Activated T-cell treated with anti-CD3 and anti-CD28 coated beads, Interleukin-2, amount 50 U/mL, for 72 hours (primary cell): ENCODE results near the gene SYNE1. TPM values are rescaled to one million over a fixed set of nuclear protein-coding genes. Genes with fewer than 3 reads are reported as not detected.

Experiments
- ATAC-seq, 2 donors: fragments of 150-1000 bp; cut with Tn5 transposase; replicated peaks in 1 of 2; 2 replicates each; pipeline ENCODE4 v1.10.0; 2021; ENCODE audit warnings: moderate library complexity in 2 of 2, mild to moderate bottlenecking in 1 of 2
- DNase-seq, 2 donors: peaks; one replicate each; pipeline ENCODE4 v3.0.0; 2021 to 2022; ENCODE audit warnings: mixed read lengths in 1 of 2
- H3K27ac Mint-ChIP-seq: one replicate; pipeline ENCODE4 v1.8.0; 2022; ENCODE audit warnings: mild to moderate bottlenecking, moderate library complexity, mixed read lengths
- H3K27me3 Mint-ChIP-seq: one replicate; pipeline ENCODE4 v1.8.0; 2022; ENCODE audit warnings: low read depth, mixed read lengths
- H3K36me3 Mint-ChIP-seq, 2 donors: one replicate each; pipeline ENCODE4 v1.8.0; 2022; ENCODE audit warnings: mixed read lengths in 2 of 2, mild to moderate bottlenecking in 1 of 2; ENCODE audit not compliant: insufficient read depth in 2 of 2
- H3K4me1 Mint-ChIP-seq: one replicate; pipeline ENCODE4 v1.8.0; 2022; ENCODE audit warnings: low read depth, mixed read lengths
- H3K4me3 Mint-ChIP-seq, 2 donors: one replicate each; pipeline ENCODE4 v1.8.0; 2022; ENCODE audit warnings: mild to moderate bottlenecking in 2 of 2, mixed read lengths in 2 of 2, moderate library complexity in 2 of 2
- H3K9me3 Mint-ChIP-seq, 2 donors: one replicate each; pipeline ENCODE4 v1.8.0; 2022; ENCODE audit warnings: mixed read lengths in 2 of 2
- total RNA-seq, 2 donors: library from RNA; stranded (reverse); gene quantifications; one replicate each; pipeline ENCODE4 v1.2.3, GENCODE V29; 2022

SYNE1 gene
- total RNA-seq, 2 donors from 2014 or later, result 34.5 to 38.9 TPM

DNA sequence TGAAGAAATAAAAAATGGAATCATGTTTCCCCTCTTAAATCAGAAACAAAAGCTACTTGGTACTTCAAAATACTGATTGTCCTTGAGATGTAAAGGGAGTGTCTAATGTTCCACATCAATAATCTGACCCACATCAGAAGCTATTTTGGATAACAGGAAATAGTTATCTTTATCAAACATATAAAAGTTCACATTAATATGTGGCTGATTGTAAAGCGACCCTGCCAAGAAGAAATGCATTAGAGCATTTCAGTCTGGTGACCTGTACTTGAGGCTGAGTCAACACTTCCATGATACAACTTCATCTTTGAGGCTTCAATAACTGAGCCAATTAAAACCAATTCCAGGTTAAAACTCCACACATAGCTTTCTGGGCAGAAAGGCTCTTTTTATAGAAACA is 31.8 kb downstream of the SYNE1 start:
- DNase-seq, result no peak
- no peak for ATAC-seq
- peaks cover 6% of the 10 kb centered on the region for H3K27me3 Mint-ChIP-seq
- H3K4me3 Mint-ChIP-seq, result no peak overlapping the region
- H3K4me1 Mint-ChIP-seq, result no peaks in the 10 kb centered on the region
- no peaks in the 10 kb centered on the region for H3K36me3 Mint-ChIP-seq
- H3K9me3 Mint-ChIP-seq, result no peaks in the 10 kb centered on the region
- no peak overlapping the region for H3K27ac Mint-ChIP-seq

DNA sequence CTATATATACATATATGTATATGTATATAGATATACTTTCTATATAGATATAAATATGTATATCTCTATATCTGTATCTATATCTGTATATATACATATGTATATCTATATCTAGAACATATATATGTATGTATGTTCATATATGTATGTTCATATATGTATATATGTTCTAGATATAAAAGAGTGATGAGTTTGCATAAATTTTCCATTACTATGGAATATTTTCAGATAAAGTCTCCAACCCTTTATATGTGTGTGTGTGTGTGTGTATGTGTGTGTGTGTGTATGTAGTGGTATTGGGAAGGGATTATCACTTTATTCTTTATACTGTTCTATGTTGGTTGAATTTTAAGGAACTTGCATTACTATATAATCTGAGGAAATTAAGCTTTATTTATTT is 33.3 kb downstream of the SYNE1 start:
- Mint-ChIP-seq H3K9me3 (no peaks in the 10 kb centered on the region), H3K27me3 (peaks cover 6% of the 10 kb centered on the region), H3K4me1 (no peaks in the 10 kb centered on the region), H3K36me3 (no peaks in the 10 kb centered on the region), H3K27ac (no peak overlapping the region), H3K4me3 (no peak overlapping the region)
- ATAC-seq, result no peak
- DNase-seq, result no peak

DNA sequence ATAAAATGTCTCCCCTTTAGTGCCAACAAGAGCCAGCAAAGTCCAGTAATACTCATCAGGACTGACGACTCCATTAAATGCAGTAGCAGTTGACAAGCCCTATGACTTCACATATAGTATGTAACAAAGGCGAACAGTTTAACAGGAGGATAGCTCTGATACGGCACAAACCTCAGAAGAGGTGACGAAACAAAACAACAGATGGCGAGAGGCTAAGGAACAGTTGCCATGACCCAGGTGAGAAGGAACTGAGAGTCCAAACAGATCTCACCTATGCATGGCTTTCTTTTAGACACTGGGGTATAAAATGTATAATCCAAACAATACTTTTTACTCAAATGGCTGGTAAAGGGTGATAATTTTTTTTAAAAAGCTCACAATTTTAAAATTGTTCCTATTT is 37.1 kb downstream of the SYNE1 start:
- peaks cover 6% of the 10 kb centered on the region for H3K27me3 Mint-ChIP-seq
- H3K27ac Mint-ChIP-seq, result no peak overlapping the region
- peaks cover 0 to 2% of the 10 kb centered on the region in 2 donors for H3K9me3 Mint-ChIP-seq
- DNase-seq (no peak), ATAC-seq (no peak)
- no peaks in the 10 kb centered on the region for H3K36me3 Mint-ChIP-seq
- no peak overlapping the region for H3K4me3 Mint-ChIP-seq
- no peaks in the 10 kb centered on the region for H3K4me1 Mint-ChIP-seq

DNA sequence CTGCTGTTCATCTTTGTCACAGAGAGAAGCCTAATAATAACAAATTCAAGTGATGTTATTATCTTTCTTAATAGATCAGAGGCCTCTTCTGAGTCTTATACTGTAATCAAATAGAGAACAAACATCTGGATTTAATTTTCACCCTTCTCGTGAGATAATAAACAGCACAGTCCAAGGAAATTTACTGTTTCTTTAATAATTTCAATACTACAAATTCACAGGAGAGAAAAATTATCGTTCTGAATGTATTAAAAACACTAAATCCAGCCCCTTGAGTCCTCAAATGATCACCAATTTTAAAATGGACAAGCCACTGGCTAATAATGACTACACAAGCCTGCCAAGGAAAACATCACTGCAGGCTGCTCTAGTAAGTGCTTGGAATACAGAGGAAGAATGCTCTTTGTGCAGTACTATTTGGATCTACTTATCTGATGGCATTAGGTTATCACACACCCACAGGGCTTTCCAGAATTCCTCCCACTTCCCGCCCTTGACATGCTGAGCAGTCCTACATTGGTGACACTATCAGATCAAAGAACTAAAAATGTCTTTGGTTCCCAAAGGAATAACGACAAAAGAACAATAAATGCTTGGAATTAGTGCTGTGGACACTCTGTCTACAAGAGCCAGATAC is 38.1 kb downstream of the SYNE1 start:
- Mint-ChIP-seq H3K36me3 (no peaks in the 10 kb centered on the region), H3K9me3 (peaks cover 0 to 2% of the 10 kb centered on the region in 2 donors), H3K27me3 (peaks cover 6% of the 10 kb centered on the region), H3K4me1 (no peaks in the 10 kb centered on the region), H3K4me3 (no peak overlapping the region), H3K27ac (no peak overlapping the region)
- no peak for ATAC-seq
- DNase-seq, result no peak

DNA sequence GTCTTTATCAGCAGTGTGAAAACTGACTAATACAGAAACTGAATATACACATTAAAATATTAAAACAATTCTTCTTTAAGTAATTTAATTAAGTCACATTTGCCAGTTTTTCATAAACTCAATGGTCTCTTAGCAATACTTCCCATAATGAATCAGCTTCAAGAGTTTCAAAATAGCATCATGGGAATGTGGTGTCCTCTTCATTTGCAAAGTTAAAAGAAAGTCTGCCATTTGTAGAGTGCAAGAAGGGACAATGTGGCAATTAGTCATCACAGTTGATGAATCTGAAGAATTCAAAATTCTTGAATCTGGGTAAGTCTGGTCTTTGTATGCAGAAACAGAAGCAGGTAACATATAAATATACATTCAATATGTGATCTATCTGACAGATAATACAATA is 38.7 kb downstream of the SYNE1 start:
- DNase-seq (no peak), ATAC-seq (no peak)
- Mint-ChIP-seq H3K36me3 (no peaks in the 10 kb centered on the region), H3K4me3 (no peak overlapping the region), H3K27me3 (peaks cover 6% of the 10 kb centered on the region), H3K9me3 (peaks cover 0 to 2% of the 10 kb centered on the region in 2 donors), H3K4me1 (no peaks in the 10 kb centered on the region), H3K27ac (no peak overlapping the region)

DNA sequence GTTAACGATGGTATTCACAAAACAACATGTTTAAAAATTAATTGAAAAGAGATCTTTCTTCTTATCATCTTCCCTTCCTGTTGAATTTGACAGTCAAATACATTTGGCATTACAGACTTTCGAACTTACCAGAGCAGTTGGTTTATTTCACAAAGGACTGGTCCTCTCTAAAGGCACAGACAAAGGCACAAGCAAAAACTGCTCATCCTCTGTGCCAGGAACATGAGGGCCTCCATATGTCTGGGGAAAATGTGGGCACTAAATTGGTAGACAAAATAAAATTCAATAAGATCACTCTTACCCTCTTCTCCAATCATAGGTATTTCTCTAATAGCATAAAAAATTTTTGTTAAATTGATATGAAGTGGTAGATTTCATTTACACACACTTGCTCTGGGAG is 40.4 kb downstream of the SYNE1 start:
- H3K27ac Mint-ChIP-seq, result no peak overlapping the region
- ATAC-seq (no peak), DNase-seq (no peak)
- peaks cover 0 to 2% of the 10 kb centered on the region in 2 donors for H3K9me3 Mint-ChIP-seq
- H3K27me3 Mint-ChIP-seq, result no peaks in the 10 kb centered on the region
- no peaks in the 10 kb centered on the region for H3K4me1 Mint-ChIP-seq
- no peak overlapping the region for H3K4me3 Mint-ChIP-seq
- H3K36me3 Mint-ChIP-seq, result no peaks in the 10 kb centered on the region

DNA sequence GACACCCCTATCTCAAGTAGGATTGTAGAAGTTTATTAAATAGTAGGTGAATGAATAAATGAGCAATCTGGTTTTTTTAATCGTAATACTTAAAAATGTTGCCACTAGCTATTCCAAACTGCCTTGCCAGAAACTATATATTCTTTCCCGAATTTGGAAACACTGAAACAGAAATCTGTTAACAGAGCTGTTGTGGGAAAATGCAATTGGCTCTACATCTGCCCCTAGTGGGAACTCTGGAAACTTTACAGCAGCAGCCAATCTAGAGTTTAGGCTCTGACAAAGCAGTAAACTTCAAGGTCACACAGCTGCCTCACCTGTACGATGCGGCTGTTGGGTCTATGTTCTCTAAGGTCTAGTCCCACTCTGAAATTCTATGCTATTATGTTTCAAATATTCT is 41.7 kb downstream of the SYNE1 start:
- ATAC-seq (no peak), DNase-seq (no peak)
- H3K4me3 Mint-ChIP-seq, result no peak overlapping the region
- no peaks in the 10 kb centered on the region for H3K36me3 Mint-ChIP-seq
- H3K27me3 Mint-ChIP-seq, result no peaks in the 10 kb centered on the region
- no peaks in the 10 kb centered on the region for H3K4me1 Mint-ChIP-seq
- peaks cover 0 to 4% of the 10 kb centered on the region in 2 donors for H3K9me3 Mint-ChIP-seq
- H3K27ac Mint-ChIP-seq, result no peak overlapping the region

DNA sequence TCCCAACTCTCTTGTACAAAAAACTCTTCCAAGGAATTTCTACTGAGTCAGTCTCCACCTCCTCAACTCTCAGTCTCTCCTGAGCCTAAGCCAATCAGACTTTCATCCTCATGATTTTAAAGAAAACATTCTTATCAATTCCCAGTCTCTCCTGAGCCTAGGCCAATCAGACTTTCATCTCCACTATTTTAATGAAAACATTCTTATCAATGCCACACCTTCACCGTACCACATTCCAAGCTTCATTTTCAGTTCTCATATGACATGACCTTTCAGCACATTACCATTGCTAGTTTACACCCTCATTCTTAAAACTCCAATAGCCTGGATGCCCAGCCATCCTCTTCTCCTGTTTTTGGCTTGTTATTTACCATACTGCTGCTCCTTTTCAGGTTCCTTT is 42.5 kb downstream of the SYNE1 start:
- DNase-seq (no peak), ATAC-seq (no peak)
- Mint-ChIP-seq H3K27ac (no peak overlapping the region), H3K36me3 (no peaks in the 10 kb centered on the region), H3K4me1 (no peaks in the 10 kb centered on the region), H3K27me3 (no peaks in the 10 kb centered on the region), H3K9me3 (peaks cover 0 to 4% of the 10 kb centered on the region in 2 donors), H3K4me3 (no peak overlapping the region)

DNA sequence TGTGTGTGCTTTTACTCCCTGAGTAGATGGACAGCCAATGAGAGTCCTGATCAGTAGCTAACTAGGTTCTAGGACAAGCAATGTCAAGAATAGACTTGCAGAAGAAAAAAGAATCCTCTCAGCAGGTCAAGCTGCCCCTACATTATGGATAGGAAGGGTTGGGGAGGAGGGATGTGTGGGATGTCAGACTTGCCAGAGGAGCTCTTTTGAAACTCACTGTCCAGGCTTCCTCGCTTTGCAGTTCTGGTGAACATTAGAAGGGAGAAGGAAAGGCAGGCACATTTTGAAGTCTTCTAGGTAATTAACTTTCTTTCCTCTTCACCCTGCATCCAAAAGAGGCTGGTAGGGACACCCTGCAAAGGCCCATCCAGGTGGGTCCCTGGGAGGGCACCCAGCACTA is 48.7 kb downstream of the SYNE1 start:
- no peak for ATAC-seq
- no peak overlapping the region for H3K27ac Mint-ChIP-seq
- H3K4me3 Mint-ChIP-seq, result no peak overlapping the region
- H3K4me1 Mint-ChIP-seq, result no peaks in the 10 kb centered on the region
- H3K9me3 Mint-ChIP-seq, result peaks cover 0 to 2% of the 10 kb centered on the region in 2 donors
- DNase-seq, result no peak
- no peaks in the 10 kb centered on the region for H3K27me3 Mint-ChIP-seq
- H3K36me3 Mint-ChIP-seq, result no peaks in the 10 kb centered on the region

DNA sequence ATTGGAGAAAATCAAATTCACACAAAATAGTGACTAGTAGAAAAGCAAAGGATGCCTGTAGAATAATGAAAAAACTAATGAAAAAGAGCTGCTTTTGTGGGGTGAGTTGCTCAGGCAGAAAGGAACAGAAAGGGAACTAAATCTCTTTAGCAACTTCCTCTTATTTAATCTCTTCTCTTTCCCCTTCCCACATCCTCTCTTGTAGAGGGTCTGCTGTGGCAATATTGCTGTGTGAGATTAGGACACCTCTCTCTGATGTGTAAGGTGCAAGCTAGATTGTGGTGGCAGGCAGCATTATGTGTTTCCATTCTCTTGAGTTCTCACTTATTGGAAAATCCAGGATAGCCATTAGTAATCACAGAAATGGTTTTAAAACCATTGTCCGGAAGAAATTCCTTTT is 49.7 kb downstream of the SYNE1 start:
- no peaks in the 10 kb centered on the region for H3K27me3 Mint-ChIP-seq
- no peak overlapping the region for H3K27ac Mint-ChIP-seq
- ATAC-seq (no peak), DNase-seq (no peak)
- no peaks in the 10 kb centered on the region for H3K36me3 Mint-ChIP-seq
- no peaks in the 10 kb centered on the region for H3K4me1 Mint-ChIP-seq
- H3K9me3 Mint-ChIP-seq, result peaks cover 0 to 2% of the 10 kb centered on the region in 2 donors
- H3K4me3 Mint-ChIP-seq, result no peak overlapping the region

DNA sequence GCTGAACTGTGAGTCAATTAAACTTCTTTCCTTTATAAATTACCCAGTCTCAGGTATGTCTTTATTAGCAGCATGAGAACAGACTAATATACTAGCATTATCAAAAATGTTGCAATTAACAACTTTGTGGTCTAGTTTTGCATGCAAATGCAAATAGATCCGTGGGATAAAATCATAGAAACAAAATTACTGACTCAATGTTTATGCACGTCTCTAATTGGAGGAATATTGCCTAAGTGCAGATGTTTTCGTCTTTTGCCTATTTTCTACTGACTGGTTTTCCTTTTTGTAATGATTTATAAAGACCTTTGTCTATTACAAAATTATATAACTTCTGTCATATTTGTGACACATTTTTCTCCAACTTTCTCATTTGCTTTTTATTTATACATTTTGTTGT is 51.9 kb downstream of the SYNE1 start:
- no peaks in the 10 kb centered on the region for H3K36me3 Mint-ChIP-seq
- peaks cover 8% of the 10 kb centered on the region for H3K27me3 Mint-ChIP-seq
- H3K4me3 Mint-ChIP-seq, result no peak overlapping the region
- no peak overlapping the region for H3K27ac Mint-ChIP-seq
- DNase-seq (no peak), ATAC-seq (no peak)
- no peaks in the 10 kb centered on the region for H3K9me3 Mint-ChIP-seq
- H3K4me1 Mint-ChIP-seq, result no peaks in the 10 kb centered on the region

DNA sequence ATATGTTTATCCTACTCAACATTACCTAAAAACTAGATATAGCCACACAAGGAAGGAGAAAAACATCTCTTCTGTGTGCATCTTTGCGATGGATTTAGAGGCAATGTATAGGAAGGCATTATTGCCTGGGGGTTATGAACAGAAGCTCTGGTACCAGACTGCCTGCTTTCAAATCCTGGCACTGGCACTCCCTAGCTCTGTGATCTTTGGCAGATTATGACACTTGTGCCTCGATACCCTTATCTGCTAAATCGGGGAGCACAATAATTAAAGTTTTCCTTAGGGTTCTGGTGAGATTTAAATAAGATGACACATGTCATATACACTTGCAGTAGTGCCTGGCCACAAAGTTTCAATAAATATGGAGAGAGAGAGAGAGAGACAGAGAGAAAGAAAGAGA is 53.3 kb downstream of the SYNE1 start:
- DNase-seq (no peak), ATAC-seq (no peak)
- no peak overlapping the region for H3K4me3 Mint-ChIP-seq
- H3K9me3 Mint-ChIP-seq, result no peaks in the 10 kb centered on the region
- H3K36me3 Mint-ChIP-seq, result no peaks in the 10 kb centered on the region
- H3K4me1 Mint-ChIP-seq, result no peaks in the 10 kb centered on the region
- peaks cover 8% of the 10 kb centered on the region for H3K27me3 Mint-ChIP-seq
- no peak overlapping the region for H3K27ac Mint-ChIP-seq

DNA sequence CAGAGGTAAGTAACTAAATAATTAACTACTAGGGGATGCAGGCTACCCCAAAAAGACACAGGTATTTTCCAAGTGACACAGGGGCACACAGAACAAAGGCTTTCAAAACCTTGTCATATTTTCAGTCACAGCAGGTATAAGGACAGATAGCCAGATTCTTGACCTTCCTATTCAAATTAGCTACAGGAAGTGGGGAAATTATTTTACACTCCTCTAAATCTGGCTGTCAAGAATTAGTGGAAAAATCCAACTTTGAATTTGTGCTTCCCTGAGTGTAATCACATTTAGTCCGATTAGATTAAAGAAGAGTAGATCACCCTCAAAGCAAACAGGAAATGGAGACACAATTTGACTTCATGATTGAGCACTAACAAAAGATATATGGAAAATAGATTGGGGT is 60.6 kb downstream of the SYNE1 start:
- Mint-ChIP-seq H3K27ac (peak overlapping the region; percentile 55), H3K27me3 (peaks cover 6% of the 10 kb centered on the region), H3K4me1 (no peaks in the 10 kb centered on the region), H3K9me3 (no peaks in the 10 kb centered on the region), H3K36me3 (no peaks in the 10 kb centered on the region), H3K4me3 (no peak overlapping the region)
- ATAC-seq, result no peak
- no peak for DNase-seq

DNA sequence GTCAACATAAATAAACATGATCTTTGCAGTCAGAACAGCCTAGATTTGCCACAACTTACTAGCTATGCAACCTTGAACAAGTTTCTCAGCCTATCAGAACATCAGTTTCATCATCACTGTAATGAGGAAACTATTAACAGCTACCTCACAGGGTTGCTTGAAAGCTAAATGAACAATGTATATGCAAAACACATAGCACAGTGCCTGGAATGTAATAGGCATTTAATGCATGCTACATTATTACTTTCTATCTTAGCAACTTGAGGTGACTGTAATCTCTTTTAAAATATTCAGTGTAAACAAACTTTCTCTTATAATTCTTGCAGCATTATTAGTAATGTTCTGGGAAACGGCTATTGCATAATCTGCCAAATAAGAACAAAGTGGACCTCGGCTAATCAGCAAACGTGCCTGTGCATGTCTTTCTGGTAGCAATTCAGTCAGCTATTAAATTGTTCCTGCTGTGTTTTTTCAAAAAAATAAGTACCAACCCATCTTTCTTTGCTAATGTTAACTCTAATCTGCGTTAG is 61.5 kb downstream of the SYNE1 start:
- DNase-seq, result no peak
- H3K4me3 Mint-ChIP-seq, result no peak overlapping the region

More for the DNA sequence above, 61.5 kb downstream of the SYNE1 start:
- no peaks in the 10 kb centered on the region for H3K4me1 Mint-ChIP-seq
- H3K27me3 Mint-ChIP-seq, result peaks cover 12% of the 10 kb centered on the region
- H3K36me3 Mint-ChIP-seq, result no peaks in the 10 kb centered on the region
- no peak for ATAC-seq
- H3K27ac Mint-ChIP-seq, result no peak overlapping the region
- H3K9me3 Mint-ChIP-seq, result no peaks in the 10 kb centered on the region
